Measurements from ENCODE around the gene BLOC1S1. TPM values are rescaled to one million over a fixed set of nuclear protein-coding genes. Genes with fewer than 3 reads are reported as not detected.

BLOC1S1 gene
- polyA plus RNA-seq, 2 of the 4 experiments (the other 2 are of a cell fraction), result 112 to 138 TPM

DNA sequence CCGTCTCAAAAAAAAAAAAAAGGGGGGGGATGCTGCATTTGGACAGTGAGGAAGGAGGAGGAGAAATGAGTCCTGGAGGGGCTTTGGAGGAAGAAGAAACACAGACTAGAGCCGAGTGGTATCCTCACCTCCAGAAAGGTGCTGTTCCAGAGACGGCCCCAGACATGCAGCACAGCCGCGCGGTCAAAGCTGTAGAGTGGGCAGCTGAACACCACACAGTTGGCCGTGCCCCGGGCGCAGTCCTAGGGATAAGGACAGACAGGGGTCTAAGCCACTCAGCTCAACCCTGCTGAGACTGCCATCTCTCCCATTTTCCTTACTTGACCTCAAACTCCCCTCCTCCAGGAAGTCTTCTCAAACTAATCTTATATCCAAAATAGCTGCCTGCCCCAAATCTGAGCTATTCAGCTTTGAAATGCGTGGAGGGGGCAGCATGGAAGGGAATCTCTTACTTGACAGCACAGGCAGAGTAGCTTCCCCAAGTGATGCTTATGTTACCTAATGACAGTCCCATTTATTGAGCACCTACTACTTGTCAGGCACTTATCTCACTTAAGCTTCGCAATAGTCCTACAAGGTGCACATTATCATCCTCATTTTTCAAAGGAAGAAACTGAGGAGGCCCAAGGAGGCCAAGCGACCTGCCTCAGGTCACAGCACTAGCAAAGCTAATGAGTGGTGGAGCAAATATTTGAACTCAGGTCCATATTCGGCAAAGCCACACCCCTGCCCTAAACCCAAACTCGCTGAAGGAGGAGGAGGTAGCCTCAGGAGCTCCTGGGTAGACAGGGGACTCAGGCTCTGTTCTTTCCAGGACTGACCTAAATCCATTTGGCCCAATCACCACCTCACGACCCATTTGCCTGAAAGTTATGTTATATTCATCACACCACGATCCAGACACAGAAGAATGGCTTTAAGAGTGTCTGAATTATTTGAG, 26.9 kb upstream of the BLOC1S1 start:
- no peak overlapping the region for H3K27ac ChIP-seq
- POLR2A ChIA-PET, result no interaction called here

DNA sequence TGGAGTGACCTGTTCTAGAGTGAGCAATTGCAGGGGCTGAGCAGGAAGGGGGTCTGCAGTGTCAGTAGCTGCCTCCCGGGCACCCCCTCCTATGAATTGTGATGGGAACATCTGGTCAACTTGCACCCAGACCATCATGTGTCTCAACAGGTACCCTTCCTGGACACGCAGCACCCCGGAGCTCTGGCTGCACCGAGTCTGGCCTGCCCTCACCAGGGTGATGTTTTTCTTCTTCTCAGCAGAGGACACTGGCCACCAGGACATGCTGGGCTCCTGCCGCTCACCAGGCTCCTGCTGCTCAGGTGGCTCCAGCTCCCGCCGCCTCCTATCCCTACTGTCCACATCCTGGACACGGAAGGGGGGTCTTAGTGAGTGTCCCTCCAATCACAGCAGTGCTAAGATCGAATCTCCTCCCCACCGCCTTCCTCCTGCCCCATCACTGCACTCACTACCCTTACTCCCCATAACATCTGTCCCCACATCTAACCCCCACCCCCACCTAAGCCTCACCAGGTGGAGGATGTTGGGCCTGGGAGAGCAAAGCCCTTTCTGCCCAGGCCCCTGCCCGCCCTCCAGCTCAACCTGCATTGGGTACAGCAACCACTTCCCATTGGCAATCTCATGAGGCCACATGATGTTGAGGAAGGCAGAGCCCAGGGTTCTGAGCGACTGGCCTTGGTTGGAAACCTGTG, 23.1 kb upstream of the BLOC1S1 start:
- 70% methylated on average over 12 of the region's 12 CpGs for WGBS (ENCODE audit: missing lambda C conversion rate)

More for the DNA sequence above, 26.9 kb upstream of the BLOC1S1 start:
- DNase-seq (ENCODE audit: low read depth in 1 of 2, low spot score in 1 of 2), result no peak
- ATAC-seq, result no peak; a peak in 1 of 6 replicates
- Histone ChIP-seq H3K9me3 (no peaks in the 10 kb centered on the region), H3K4me2 (no peak overlapping the region), H3K4me3 (no peak overlapping the region), H3K4me1 (no peaks in the 10 kb centered on the region)
- CTCF ChIA-PET, result interaction anchor here (1.1 to 2.2 kb wide), 4 partner anchors 15 to 49 kb away, joined by 3 to 10 read pairs (median 4); partner anchors contain the start of genes ITGA7 and RDH5
- FAIRE-seq, result no peak
- TF ChIP-seq CEBPB (IDR thresholded peaks at IDR 0.05) (no peak), TP53 (CRISPR knock-in tag; IDR thresholded peaks at IDR 0.05) (no peak)
- TF ChIP-seq, protein P1, sequence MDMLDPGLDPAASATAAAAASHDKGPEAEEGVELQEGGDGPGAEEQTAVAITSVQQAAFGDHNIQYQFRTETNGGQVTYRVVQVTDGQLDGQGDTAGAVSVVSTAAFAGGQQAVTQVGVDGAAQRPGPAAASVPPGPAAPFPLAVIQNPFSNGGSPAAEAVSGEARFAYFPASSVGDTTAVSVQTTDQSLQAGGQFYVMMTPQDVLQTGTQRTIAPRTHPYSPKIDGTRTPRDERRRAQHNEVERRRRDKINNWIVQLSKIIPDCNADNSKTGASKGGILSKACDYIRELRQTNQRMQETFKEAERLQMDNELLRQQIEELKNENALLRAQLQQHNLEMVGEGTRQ (IDR thresholded peaks at IDR 0.05), result no peak
- 71% methylated on average over 16 of the region's 16 CpGs for WGBS (ENCODE audit: missing lambda C conversion rate)

DNA sequence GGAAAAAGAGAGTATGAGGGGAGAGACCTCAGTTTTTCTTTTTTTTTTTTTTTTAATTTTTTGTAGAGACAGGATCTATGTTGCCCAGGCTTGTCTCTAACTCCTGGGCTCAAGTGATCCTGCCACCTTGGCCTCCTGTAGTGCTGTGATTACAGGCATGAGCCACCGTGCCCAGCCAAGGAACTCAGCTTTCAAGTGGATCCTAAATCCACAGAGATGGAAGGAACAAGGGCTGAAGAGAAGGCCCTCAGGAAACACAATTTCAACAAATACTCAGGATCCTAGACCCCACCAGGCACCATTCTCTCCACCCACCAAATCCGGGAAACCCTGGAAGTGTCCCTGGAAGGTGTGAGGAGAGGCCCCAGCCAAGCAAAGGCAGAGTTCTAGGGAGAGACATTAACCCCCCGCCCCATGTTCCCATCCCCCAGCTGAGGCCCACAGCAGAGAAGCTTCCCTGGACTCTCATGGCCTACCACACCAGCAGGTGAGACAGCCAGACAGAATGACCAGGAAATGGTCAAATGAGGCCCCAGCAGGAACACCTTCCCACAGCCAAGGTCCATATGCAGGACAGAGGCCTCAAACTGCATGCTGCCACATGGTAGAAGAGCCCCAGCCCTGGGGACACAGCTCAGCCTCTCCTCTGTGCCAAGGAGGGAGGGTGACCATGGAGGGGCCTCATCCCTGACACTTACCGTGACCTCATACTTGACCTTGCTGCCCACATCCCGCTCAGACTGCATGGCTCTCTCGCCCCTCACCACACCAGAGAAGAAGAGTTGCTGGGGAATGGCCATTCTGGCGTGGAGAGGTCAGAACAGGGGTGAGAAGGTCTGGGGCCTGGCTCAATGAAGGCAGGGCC, 22.3 kb upstream of the BLOC1S1 start:
- no peaks in the 10 kb centered on the region for H3K4me1 ChIP-seq
- no peak overlapping the region for H3K4me3 ChIP-seq
- FAIRE-seq (no peak), ATAC-seq (no peak), DNase-seq (ENCODE audit: low read depth in 1 of 2, low spot score in 1 of 2) (no peak)
- 81% methylated on average over 7 of the region's 7 CpGs for WGBS (ENCODE audit: missing lambda C conversion rate)
- H3K9me3 ChIP-seq, result no peaks in the 10 kb centered on the region
- ChIA-PET POLR2A (no interaction called here), CTCF (interaction anchor here (0.6 to 3.3 kb wide), 2 partner anchors 12 to 771 kb away, joined by 3 to 12 read pairs; a partner anchor contains a TSS)
- no peak overlapping the region for H3K4me2 ChIP-seq
- no peak overlapping the region for H3K27ac ChIP-seq
- TF ChIP-seq, protein P2, sequence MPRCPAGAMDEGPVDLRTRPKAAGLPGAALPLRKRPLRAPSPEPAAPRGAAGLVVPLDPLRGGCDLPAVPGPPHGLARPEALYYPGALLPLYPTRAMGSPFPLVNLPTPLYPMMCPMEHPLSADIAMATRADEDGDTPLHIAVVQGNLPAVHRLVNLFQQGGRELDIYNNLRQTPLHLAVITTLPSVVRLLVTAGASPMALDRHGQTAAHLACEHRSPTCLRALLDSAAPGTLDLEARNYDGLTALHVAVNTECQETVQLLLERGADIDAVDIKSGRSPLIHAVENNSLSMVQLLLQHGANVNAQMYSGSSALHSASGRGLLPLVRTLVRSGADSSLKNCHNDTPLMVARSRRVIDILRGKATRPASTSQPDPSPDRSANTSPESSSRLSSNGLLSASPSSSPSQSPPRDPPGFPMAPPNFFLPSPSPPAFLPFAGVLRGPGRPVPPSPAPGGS (IDR thresholded peaks at IDR 0.05), result no peak
- TF ChIP-seq NFE2L2 (conservative IDR thresholded peaks at IDR 0.05; ENCODE audit: low read length) (no peak), HOXB5 (CRISPR knock-in tag; IDR thresholded peaks at IDR 0.05) (no peak), MAZ (IDR thresholded peaks at IDR 0.05; ENCODE audit: borderline replicate concordance, low read depth, low read length) (no peak), EHF (CRISPR knock-in tag; IDR thresholded peaks at IDR 0.05) (no peak), ZNF302 (CRISPR knock-in tag; IDR thresholded peaks at IDR 0.05) (no peak), NR3C1 (IDR thresholded peaks at IDR 0.05) (no peak), CHD4 (IDR thresholded peaks at IDR 0.05; ENCODE audit: borderline replicate concordance) (no peak), POLR2AphosphoS2 (conservative IDR thresholded peaks at IDR 0.05; ENCODE audit: low read length) (no peak), CEBPB (IDR thresholded peaks at IDR 0.05) (no peak)
- TF ChIP-seq, protein P1 (IDR thresholded peaks at IDR 0.05), result no peak
- TF ChIP-seq, protein P3, sequence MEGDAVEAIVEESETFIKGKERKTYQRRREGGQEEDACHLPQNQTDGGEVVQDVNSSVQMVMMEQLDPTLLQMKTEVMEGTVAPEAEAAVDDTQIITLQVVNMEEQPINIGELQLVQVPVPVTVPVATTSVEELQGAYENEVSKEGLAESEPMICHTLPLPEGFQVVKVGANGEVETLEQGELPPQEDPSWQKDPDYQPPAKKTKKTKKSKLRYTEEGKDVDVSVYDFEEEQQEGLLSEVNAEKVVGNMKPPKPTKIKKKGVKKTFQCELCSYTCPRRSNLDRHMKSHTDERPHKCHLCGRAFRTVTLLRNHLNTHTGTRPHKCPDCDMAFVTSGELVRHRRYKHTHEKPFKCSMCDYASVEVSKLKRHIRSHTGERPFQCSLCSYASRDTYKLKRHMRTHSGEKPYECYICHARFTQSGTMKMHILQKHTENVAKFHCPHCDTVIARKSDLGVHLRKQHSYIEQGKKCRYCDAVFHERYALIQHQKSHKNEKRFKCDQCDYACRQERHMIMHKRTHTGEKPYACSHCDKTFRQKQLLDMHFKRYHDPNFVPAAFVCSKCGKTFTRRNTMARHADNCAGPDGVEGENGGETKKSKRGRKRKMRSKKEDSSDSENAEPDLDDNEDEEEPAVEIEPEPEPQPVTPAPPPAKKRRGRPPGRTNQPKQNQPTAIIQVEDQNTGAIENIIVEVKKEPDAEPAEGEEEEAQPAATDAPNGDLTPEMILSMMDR (IDR thresholded peaks at IDR 0.05), result no peak
- TF ChIP-seq, protein P4, sequence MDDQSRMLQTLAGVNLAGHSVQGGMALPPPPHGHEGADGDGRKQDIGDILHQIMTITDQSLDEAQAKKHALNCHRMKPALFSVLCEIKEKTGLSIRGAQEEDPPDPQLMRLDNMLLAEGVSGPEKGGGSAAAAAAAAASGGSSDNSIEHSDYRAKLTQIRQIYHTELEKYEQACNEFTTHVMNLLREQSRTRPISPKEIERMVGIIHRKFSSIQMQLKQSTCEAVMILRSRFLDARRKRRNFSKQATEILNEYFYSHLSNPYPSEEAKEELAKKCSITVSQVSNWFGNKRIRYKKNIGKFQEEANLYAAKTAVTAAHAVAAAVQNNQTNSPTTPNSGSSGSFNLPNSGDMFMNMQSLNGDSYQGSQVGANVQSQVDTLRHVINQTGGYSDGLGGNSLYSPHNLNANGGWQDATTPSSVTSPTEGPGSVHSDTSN (IDR thresholded peaks at IDR 0.05), result no peak

More for the DNA sequence above, 23.1 kb upstream of the BLOC1S1 start:
- Histone ChIP-seq H3K4me3 (no peak overlapping the region), H3K9me3 (no peaks in the 10 kb centered on the region), H3K27ac (no peak overlapping the region), H3K4me1 (no peaks in the 10 kb centered on the region), H3K4me2 (no peak overlapping the region)
- TF ChIP-seq JUN (IDR thresholded peaks at IDR 0.05) (no peak), ZSCAN20 (CRISPR knock-in tag; IDR thresholded peaks at IDR 0.05) (no peak), CHD4 (IDR thresholded peaks at IDR 0.05; ENCODE audit: borderline replicate concordance) (no peak), CBX8 (IDR thresholded peaks at IDR 0.05) (no peak), EHF (CRISPR knock-in tag; IDR thresholded peaks at IDR 0.05) (no peak), KDM5A (IDR thresholded peaks at IDR 0.05) (no peak), EHMT2 (IDR thresholded peaks at IDR 0.05; ENCODE audit: low read depth) (no peak), GATA3 (IDR thresholded peaks at IDR 0.05; ENCODE audit: borderline replicate concordance) (no peak), HEYL (CRISPR knock-in tag; IDR thresholded peaks at IDR 0.05) (no peak), CBX2 (IDR thresholded peaks at IDR 0.05; ENCODE audit: borderline replicate concordance, low read depth) (no peak)
- TF ChIP-seq, protein P5, sequence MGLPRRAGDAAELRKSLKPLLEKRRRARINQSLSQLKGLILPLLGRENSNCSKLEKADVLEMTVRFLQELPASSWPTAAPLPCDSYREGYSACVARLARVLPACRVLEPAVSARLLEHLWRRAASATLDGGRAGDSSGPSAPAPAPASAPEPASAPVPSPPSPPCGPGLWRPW (IDR thresholded peaks at IDR 0.05), result no peak
- no peak for FAIRE-seq
- ChIA-PET POLR2A (no interaction called here), CTCF (interaction anchor here (0.6 to 3.3 kb wide), 2 partner anchors 11 to 771 kb away, joined by 3 to 12 read pairs; a partner anchor contains a TSS)
- DNase-seq (ENCODE audit: low read depth in 1 of 2, low spot score in 1 of 2), result no peak
- no peak for ATAC-seq

Data from A549 (cell line).